OCI-LY7 (cell line): Measurements from ENCODE around the gene WDFY4. TPM values are rescaled to one million over a fixed set of nuclear protein-coding genes. Genes with fewer than 3 reads are reported as not detected.

Experiments
- BruUV-seq: library from RNA; stranded (reverse); fragments of 400-500 nt; replicated peaks from 2 replicates; lab custom pipeline; 2021; lab: Mats Ljungman, UMichigan
- CTCF ChIA-PET: fragments of 300-600 bp; sonication (Branson Sonifier 250); formaldehyde crosslinking; loops from one replicate; lab custom pipeline; 2022; ENCODE audit warnings: antibody characterized with exemption; ENCODE audit not compliant: unreplicated experiment; lab: Charles Lee
- POLR2A ChIA-PET: fragments of 300-600 bp; sonication (Branson Sonifier 250); formaldehyde crosslinking; loops from one replicate; lab custom pipeline; 2022; ENCODE audit warnings: antibody characterized with exemption; lab: Charles Lee
- DNase-seq: peaks from one replicate; pipeline ENCODE4 v3.0.0-alpha.2; 2015; ENCODE audit warnings: low spot score
- H2AFZ ChIP-seq: fragments of 200-600 bp; sonication (generic), shearing (Covaris generic); 2 replicates; pipeline ENCODE4 v1.6.1; 2014; ENCODE audit warnings: mild to moderate bottlenecking, antibody characterized with exemption, low read length, moderate library complexity
- H3K27ac ChIP-seq: fragments of 200-600 bp; sonication (generic); 2 replicates; pipeline ENCODE4 v1.5.1; 2014; ENCODE audit warnings: mixed run types, low read depth, mild to moderate bottlenecking, moderate library complexity, low read length, inconsistent platforms; ENCODE audit not compliant: poor library complexity, severe bottlenecking
- H3K36me3 ChIP-seq: fragments of 200-600 bp; sonication (generic); 2 replicates; pipeline ENCODE4 v1.6.1; 2014; ENCODE audit warnings: mild to moderate bottlenecking, antibody characterized with exemption, low read length, moderate library complexity, mixed read lengths; ENCODE audit not compliant: insufficient read depth
- H3K4me1 ChIP-seq: fragments of 200-600 bp; sonication (generic); 2 replicates; pipeline ENCODE4 v1.5.1; 2014; ENCODE audit warnings: mild to moderate bottlenecking, low read length; ENCODE audit not compliant: insufficient read depth, poor library complexity, severe bottlenecking
- H3K4me2 ChIP-seq: fragments of 200-600 bp; sonication (generic); 2 replicates; pipeline ENCODE4 v1.6.1; 2014; ENCODE audit warnings: mild to moderate bottlenecking, low read length
- H3K4me3 ChIP-seq: fragments of 200-600 bp; sonication (generic); 2 replicates; pipeline ENCODE4 v1.5.1; 2014; ENCODE audit warnings: mild to moderate bottlenecking, low read depth, low read length; ENCODE audit not compliant: poor library complexity, severe bottlenecking
- H3K79me2 ChIP-seq: fragments of 200-600 bp; sonication (generic); 2 replicates; pipeline ENCODE4 v1.6.1; 2016; ENCODE audit warnings: low read depth, mild to moderate bottlenecking, low read length, moderate library complexity, mixed read lengths; ENCODE audit not compliant: insufficient read depth
- H3K9me2 ChIP-seq: fragments of 200-600 bp; sonication (generic); 2 replicates; pipeline ENCODE4 v1.6.1; 2016; ENCODE audit warnings: mild to moderate bottlenecking, low read length, mixed read lengths; ENCODE audit not compliant: insufficient read depth
- H3K9me3 ChIP-seq: fragments of 200-600 bp; sonication (generic); 2 replicates; pipeline ENCODE4 v1.6.1; 2014; ENCODE audit warnings: mild to moderate bottlenecking, mixed run types, low read length, mixed read lengths
- H4K20me1 ChIP-seq: fragments of 200-600 bp; sonication (generic); 2 replicates; pipeline ENCODE4 v1.6.1; 2014; ENCODE audit warnings: mild to moderate bottlenecking, antibody characterized with exemption, low read length, moderate library complexity, mixed read lengths; ENCODE audit not compliant: insufficient read depth
- EZH2phosphoT487 ChIP-seq: fragments of 200-600 bp; sonication (generic); IDR thresholded peaks from 2 replicates; pipeline ENCODE4 v1.6.1; 2018; ENCODE audit warnings: low read depth, borderline replicate concordance, mild to moderate bottlenecking, mixed run types, antibody characterized with exemption, low read length, moderate library complexity, mixed read lengths
- intact Hi-C: fragments of 100-400 bp; cut with micrococcal nuclease; formaldehyde crosslinking; loops from one replicate; pipeline ENCODE4 v1.10.0; 2022; ENCODE audit not compliant: unreplicated experiment
- total RNA-seq, 2 experiments: library from RNA; depleted of rRNA in 1 of 2; stranded (reverse); fragments of >200 nt in 1 of 2; shearing (Covaris generic) in 1 of 2; gene quantifications; 2 replicates each; pipeline ENCODE4 v1.2.3, GENCODE V29; 2014 to 2022
- TF ChIP-seq, protein P1 (sequence below): fragments of 200-600 bp; sonication (generic); conservative IDR thresholded peaks from 2 replicates; pipeline ENCODE4 v1.5.1; 2014; ENCODE audit warnings: mild to moderate bottlenecking, antibody characterized with exemption, low read length, moderate library complexity, mixed read lengths

The WDFY4 gene
- total RNA-seq, 2 experiments from 2014 or later = 51.5 to 85.6 TPM

DNA sequence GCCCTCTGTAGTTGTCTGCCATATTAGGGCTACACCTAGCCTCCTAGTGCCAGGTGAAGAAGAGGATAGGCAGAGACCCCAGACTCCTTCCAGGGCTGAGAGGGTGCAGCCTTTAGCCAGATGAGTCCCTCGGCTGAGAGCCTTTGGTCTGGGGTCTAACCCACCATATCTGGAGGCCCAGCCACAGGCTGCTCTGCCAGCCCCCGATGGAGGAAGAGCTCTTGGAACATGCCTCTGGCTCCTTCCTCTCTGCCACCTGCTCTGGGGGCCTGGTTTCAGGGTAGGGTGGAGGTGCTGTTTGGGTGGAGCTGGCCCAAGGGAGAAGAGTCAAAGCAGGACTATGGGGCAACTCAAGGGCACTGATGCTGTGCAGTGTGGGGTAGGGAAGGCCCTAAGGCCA is 253.6 kb downstream of the WDFY4 start:
- H3K4me2 ChIP-seq = no peak overlapping the region
- no peaks in the 10 kb centered on the region for H3K4me1 ChIP-seq
- intact Hi-C loops = no loop called here
- ChIA-PET POLR2A (no interaction called here), CTCF (no interaction called here)
- H4K20me1 ChIP-seq = no peaks in the 10 kb centered on the region
- TF ChIP-seq, protein P1, sequence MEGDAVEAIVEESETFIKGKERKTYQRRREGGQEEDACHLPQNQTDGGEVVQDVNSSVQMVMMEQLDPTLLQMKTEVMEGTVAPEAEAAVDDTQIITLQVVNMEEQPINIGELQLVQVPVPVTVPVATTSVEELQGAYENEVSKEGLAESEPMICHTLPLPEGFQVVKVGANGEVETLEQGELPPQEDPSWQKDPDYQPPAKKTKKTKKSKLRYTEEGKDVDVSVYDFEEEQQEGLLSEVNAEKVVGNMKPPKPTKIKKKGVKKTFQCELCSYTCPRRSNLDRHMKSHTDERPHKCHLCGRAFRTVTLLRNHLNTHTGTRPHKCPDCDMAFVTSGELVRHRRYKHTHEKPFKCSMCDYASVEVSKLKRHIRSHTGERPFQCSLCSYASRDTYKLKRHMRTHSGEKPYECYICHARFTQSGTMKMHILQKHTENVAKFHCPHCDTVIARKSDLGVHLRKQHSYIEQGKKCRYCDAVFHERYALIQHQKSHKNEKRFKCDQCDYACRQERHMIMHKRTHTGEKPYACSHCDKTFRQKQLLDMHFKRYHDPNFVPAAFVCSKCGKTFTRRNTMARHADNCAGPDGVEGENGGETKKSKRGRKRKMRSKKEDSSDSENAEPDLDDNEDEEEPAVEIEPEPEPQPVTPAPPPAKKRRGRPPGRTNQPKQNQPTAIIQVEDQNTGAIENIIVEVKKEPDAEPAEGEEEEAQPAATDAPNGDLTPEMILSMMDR = no peak
- TF ChIP-seq EZH2phosphoT487 = no peak
- BruUV-seq = no TSS peak
- no peak for DNase-seq
- peaks cover 11% of the 10 kb centered on the region for H3K36me3 ChIP-seq
- H3K9me2 ChIP-seq = no peaks in the 10 kb centered on the region
- H2AFZ ChIP-seq = no peak overlapping the region
- no peaks in the 10 kb centered on the region for H3K9me3 ChIP-seq
- H3K79me2 ChIP-seq = no peaks in the 10 kb centered on the region
- H3K4me3 ChIP-seq = no peak overlapping the region
- no peak overlapping the region for H3K27ac ChIP-seq

DNA sequence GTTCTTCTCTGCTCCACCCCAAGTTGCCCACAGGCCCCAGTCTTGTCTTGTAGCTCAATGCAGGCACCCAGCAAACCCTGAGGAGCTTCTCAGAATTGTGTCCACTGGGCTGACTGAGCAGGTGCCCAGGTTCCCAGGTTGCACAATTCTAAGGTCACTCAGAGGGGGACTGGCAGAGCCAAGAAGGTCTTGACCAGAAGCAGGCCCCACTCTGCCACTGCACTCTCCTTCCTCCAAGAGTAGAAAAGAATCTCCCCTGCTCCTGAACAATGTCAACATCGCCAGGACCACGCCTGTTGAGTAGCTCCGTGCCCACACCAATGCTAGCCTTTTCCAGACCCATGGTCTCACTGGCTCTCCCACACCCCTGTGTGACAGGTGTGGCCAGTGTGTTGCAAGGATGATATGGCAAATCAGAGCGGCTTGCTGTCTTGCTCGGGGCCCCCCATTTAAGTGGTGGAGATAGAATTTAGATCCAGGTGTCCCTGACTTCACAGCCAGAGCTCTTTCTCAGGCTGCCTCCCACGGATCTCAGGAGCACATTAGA is 254.4 kb downstream of the WDFY4 start:
- no peak for TF ChIP-seq EZH2phosphoT487
- TF ChIP-seq, protein P1 = no peak
- no peak overlapping the region for H3K4me2 ChIP-seq
- no peak for DNase-seq
- H3K36me3 ChIP-seq = peaks cover 17% of the 10 kb centered on the region
- H3K9me2 ChIP-seq = no peaks in the 10 kb centered on the region
- no peak overlapping the region for H3K4me3 ChIP-seq
- ChIA-PET CTCF (no interaction called here), POLR2A (no interaction called here)
- no peaks in the 10 kb centered on the region for H3K79me2 ChIP-seq
- no TSS peak for BruUV-seq
- H4K20me1 ChIP-seq = no peaks in the 10 kb centered on the region
- H3K27ac ChIP-seq = no peak overlapping the region
- H3K4me1 ChIP-seq = no peaks in the 10 kb centered on the region
- intact Hi-C loops = no loop called here
- no peak overlapping the region for H2AFZ ChIP-seq
- no peaks in the 10 kb centered on the region for H3K9me3 ChIP-seq

- no peaks in the 10 kb centered on the region for H3K9me3 ChIP-seq
- POLR2A ChIA-PET = no interaction called here
- no peak for DNase-seq
- H3K36me3 ChIP-seq = peaks cover 24% of the 10 kb centered on the region
- no peaks in the 10 kb centered on the region for H3K4me1 ChIP-seq
- no peak for TF ChIP-seq EZH2phosphoT487
- TF ChIP-seq, protein P1 = no peak
- BruUV-seq = no TSS peak
- no peak within 1 kb of the TSS for H3K4me3 ChIP-seq
- no peak within 1 kb of the TSS for H3K27ac ChIP-seq
- CTCF ChIA-PET = no interaction called here
- H2AFZ ChIP-seq = no peak within 1 kb of the TSS
- no peaks in the 10 kb centered on the region for H3K79me2 ChIP-seq
- no peaks in the 10 kb centered on the region for H3K9me2 ChIP-seq
- no peaks in the 10 kb centered on the region for H4K20me1 ChIP-seq
- intact Hi-C loops = no loop called here
- no peak within 1 kb of the TSS for H3K4me2 ChIP-seq
Measured at GRCh38 chr10:48939790-48940325, 255.2 kb downstream of the WDFY4 start, which contains the start of gene LRRC18. Gene LRRC18, minus strand, starts transcription at chr10:48939840. Its CDS starts 25,685 bp downstream, at chr10:48914155.
